H1 (cell line): Measurements from ENCODE around the gene ICOSLG. TPM values are rescaled to one million over a fixed set of nuclear protein-coding genes. Genes with fewer than 3 reads are reported as not detected.
"Not testable (repeated sequence)": the region's sequence is repeated elsewhere in the genome, so short reads cannot be mapped to it uniquely, and the experiment has no call there.

Source experiments
- CTCF ChIA-PET: fragments of 300-600 bp; sonication (Branson Sonifier 250); formaldehyde crosslinking; loops from one replicate; lab custom pipeline; 2021; ENCODE audit not compliant: partially characterized antibody; lab: Charles Lee
- POLR2A ChIA-PET: fragments of 300-600 bp; sonication (Branson Sonifier 250); formaldehyde crosslinking; loops from one replicate; lab custom pipeline; 2021; ENCODE audit warnings: inconsistent platforms; ENCODE audit not compliant: partially characterized antibody; lab: Charles Lee
- DNase-seq, 2 experiments: peaks; one replicate each; pipeline versions ENCODE4 v3.0.0 to v3.0.0-alpha.2; 2010 to 2022; ENCODE audit warnings: low spot score in 2 of 2, low read depth in 1 of 2, mixed read lengths in 1 of 2
- FAIRE-seq: peaks from 2 replicates; lab custom pipeline; 2011; peaks lifted over from hg19 to GRCh38; lab: Jason Lieb, UNC
- H2AFZ ChIP-seq: 2 replicates; pipeline ENCODE4 v1.8.1; 2012; ENCODE audit warnings: low read length, inconsistent platforms
- H2AK5ac ChIP-seq: 2 replicates; pipeline ENCODE4 v1.6.1; 2013; ENCODE audit warnings: low read depth, low read length
- H2BK120ac ChIP-seq: replicated peaks from 2 replicates; pipeline ENCODE3; 2013; ENCODE audit warnings: low read depth, low read length, inconsistent platforms
- H2BK12ac ChIP-seq: 2 replicates; pipeline ENCODE4 v1.6.1; 2013; ENCODE audit warnings: low read depth, low read length
- H2BK15ac ChIP-seq: 2 replicates; pipeline ENCODE4 v1.6.1; 2013; ENCODE audit warnings: low read length
- H2BK20ac ChIP-seq: 2 replicates; pipeline ENCODE4 v1.6.1; 2013; ENCODE audit warnings: low read length
- H2BK5ac ChIP-seq: 2 replicates; pipeline ENCODE4 v1.6.1; 2013; ENCODE audit warnings: low read depth, low read length
- H3K14ac ChIP-seq: 2 replicates; pipeline ENCODE4 v1.6.1; 2013; ENCODE audit warnings: inconsistent platforms; ENCODE audit not compliant: insufficient read length
- H3K18ac ChIP-seq: 2 replicates; pipeline ENCODE4 v1.6.1; 2013; ENCODE audit warnings: low read length; ENCODE audit errors: extremely low read depth
- H3K23ac ChIP-seq: 2 replicates; pipeline ENCODE4 v1.6.1; 2013; ENCODE audit warnings: inconsistent platforms; ENCODE audit not compliant: insufficient read length
- H3K23me2 ChIP-seq: 2 replicates; pipeline ENCODE4 v1.6.1; 2013; ENCODE audit warnings: low read depth, low read length
- H3K27ac ChIP-seq: 2 replicates; pipeline ENCODE4 v1.6.1; 2011; ENCODE audit warnings: low read depth, low read length, inconsistent platforms
- H3K27me3 ChIP-seq, 4 experiments: replicated peaks in 1 of 4; 1 replicate in 1 of 4; 2 replicates in 3 of 4; pipeline versions ENCODE4 v1.6.1 to v1.8.1; 2011 to 2013; ENCODE audit warnings: low read length in 3 of 4, mild to moderate bottlenecking in 3 of 4, inconsistent platforms in 2 of 4, mixed read lengths in 2 of 4, moderate library complexity in 1 of 4; ENCODE audit not compliant: control insufficient read depth in 3 of 4, insufficient read depth in 3 of 4; ENCODE audit errors: extremely low read depth in 1 of 4
- H3K36me3 ChIP-seq, 4 experiments: 2 replicates each; pipeline versions ENCODE4 v1.6.1 to v1.8.1; 2011 to 2013; ENCODE audit warnings: mild to moderate bottlenecking in 4 of 4, low read length in 3 of 4, moderate library complexity in 2 of 4, control low read depth in 1 of 4, inconsistent platforms in 1 of 4; ENCODE audit not compliant: insufficient read depth in 4 of 4, control insufficient read depth in 2 of 4
- H3K4ac ChIP-seq: replicated peaks from 2 replicates; pipeline ENCODE3; 2013; ENCODE audit warnings: low read length, low read depth, mixed read lengths, inconsistent platforms; ENCODE audit not compliant: insufficient read length
- H3K4me1 ChIP-seq, 4 experiments: replicated peaks in 1 of 4; 1 replicate in 1 of 4; 2 replicates in 3 of 4; pipeline versions ENCODE4 v1.6.1 to v1.8.1; 2011 to 2013; ENCODE audit warnings: low read length in 3 of 4, inconsistent platforms in 2 of 4, mixed read lengths in 1 of 4; ENCODE audit not compliant: insufficient read depth in 4 of 4, control insufficient read depth in 3 of 4
- H3K4me2 ChIP-seq, 2 experiments: 2 replicates each; pipeline versions ENCODE4 v1.6.1 to v1.8.1; 2011 to 2013; ENCODE audit warnings: low read depth in 2 of 2, low read length in 2 of 2, control low read depth in 1 of 2, inconsistent platforms in 1 of 2, mild to moderate bottlenecking in 1 of 2; ENCODE audit not compliant: insufficient read depth in 1 of 2
- H3K4me3 ChIP-seq, 4 experiments: fragments of 200-600, 300-600 bp in 1 of 4; sonication (generic), shearing (Covaris generic), sonication (Bioruptor Twin) in 1 of 4; 2 replicates each; pipeline versions ENCODE4 v1.5.1 to v1.8.1; 2011 to 2016; ENCODE audit warnings: low read length in 4 of 4, low read depth in 3 of 4, control low read depth in 2 of 4, inconsistent platforms in 2 of 4, mild to moderate bottlenecking in 2 of 4, mixed read lengths in 1 of 4, moderate library complexity in 1 of 4; ENCODE audit not compliant: insufficient read depth in 2 of 4; ENCODE audit errors: extremely low read depth in 1 of 4
- H3K56ac ChIP-seq: replicated peaks from 2 replicates; pipeline ENCODE3; 2013; ENCODE audit warnings: low read depth, mild to moderate bottlenecking, mixed read lengths, low read length, inconsistent platforms; ENCODE audit not compliant: insufficient read length
- H3K79me1 ChIP-seq: 2 replicates; pipeline ENCODE4 v1.6.1; 2013; ENCODE audit warnings: low read depth, low read length, control low read depth
- H3K79me2 ChIP-seq, 2 experiments: 2 replicates each; pipeline versions ENCODE4 v1.6.1 to v1.8.1; 2012 to 2013; ENCODE audit warnings: low read length in 2 of 2, mild to moderate bottlenecking in 2 of 2, inconsistent platforms in 1 of 2; ENCODE audit not compliant: insufficient read depth in 2 of 2, control insufficient read depth in 1 of 2
- H3K9ac ChIP-seq, 4 experiments: replicated peaks in 1 of 4; 1 replicate in 1 of 4; 2 replicates in 3 of 4; pipeline versions ENCODE4 v1.6.1 to v1.8.1; 2011 to 2013; ENCODE audit warnings: low read depth in 3 of 4, low read length in 3 of 4, control low read depth in 2 of 4, mild to moderate bottlenecking in 2 of 4, moderate library complexity in 2 of 4, inconsistent platforms in 1 of 4; ENCODE audit errors: extremely low read depth in 1 of 4
- H3K9me3 ChIP-seq, 2 experiments: 2 replicates each; pipeline versions ENCODE4 v1.6.1 to v1.8.1; 2012 to 2013; ENCODE audit warnings: mild to moderate bottlenecking in 2 of 2, moderate library complexity in 2 of 2, control low read depth in 1 of 2, inconsistent platforms in 1 of 2, low read depth in 1 of 2, low read length in 1 of 2, mixed read lengths in 1 of 2; ENCODE audit not compliant: insufficient read depth in 2 of 2
- H4K20me1 ChIP-seq, 2 experiments: replicated peaks in 1 of 2; 2 replicates each; pipeline versions ENCODE3 to v1.8.1; 2011 to 2013; ENCODE audit warnings: inconsistent platforms in 2 of 2, low read length in 2 of 2, mild to moderate bottlenecking in 1 of 2; ENCODE audit not compliant: insufficient read depth in 2 of 2, control insufficient read depth in 1 of 2
- H4K5ac ChIP-seq: 2 replicates; pipeline ENCODE4 v1.6.1; 2013; ENCODE audit warnings: low read length, low read depth, mixed read lengths, inconsistent platforms; ENCODE audit not compliant: insufficient read length
- H4K8ac ChIP-seq: 2 replicates; pipeline ENCODE4 v1.8.0; 2013; ENCODE audit warnings: mild to moderate bottlenecking, moderate library complexity, low read length, inconsistent platforms; ENCODE audit not compliant: insufficient read depth; ENCODE audit errors: extremely low read depth
- H4K91ac ChIP-seq: replicated peaks from 2 replicates; pipeline ENCODE3; 2013; ENCODE audit warnings: low read length, mixed read lengths, inconsistent platforms; ENCODE audit not compliant: insufficient read length
- WGBS, 2 experiments: shearing (Covaris generic) in 1 of 2; methylation state at CpG; one replicate each; pipeline versions ENCODE4 v1.1.6 to v1.1.7; 2013 to 2015; ENCODE audit warnings: low lambda C conversion rate in 2 of 2, mixed read lengths in 2 of 2, inconsistent platforms in 1 of 2, low coverage in 1 of 2, missing lambda C conversion rate in 1 of 2; ENCODE audit not compliant: insufficient replicate concordance in 2 of 2, insufficient coverage in 1 of 2, insufficient read length in 1 of 2; ENCODE audit errors: extremely low coverage in 1 of 2, missing lambda C conversion rate in 1 of 2; 5-methylcytosine and 5-hydroxymethylcytosine counted together
- polyA plus RNA-seq, 7 experiments: library from polyadenylated mRNA; depleted of rRNA in 3 of 7; stranded (reverse) in 5 of 7; unstranded in 2 of 7; fragments of >200 nt in 5 of 7; fragments of 200-250 nt in 2 of 7; gene quantifications; 1 replicate in 5 of 7; 2 replicates in 1 of 7; 4 replicates in 1 of 7; pipeline versions ENCODE4 v1.2.1 to v1.2.3, GENCODE V29; 2011 to 2013; ENCODE audit warnings: missing spikeins in 2 of 7, mixed read lengths in 2 of 7
- total RNA-seq: library from RNA; stranded (reverse); fragmentation: NEBNext Ultra II Directional; extraction: Animal tissue kit (Norgen Biotek cat#: 25700); gene quantifications from 2 replicates; pipeline ENCODE4 v1.2.1, GENCODE V29; 2021

The ICOSLG gene
- total and polyA plus RNA-seq, 2 of the 8 experiments (the other 6 are each of a cell fraction or from before 2014, with no cell fraction given): 2.3 to 5.5 TPM

GRCh38 chr21:44199997-44200396 is 40.7 kb downstream of the ICOSLG start:
- not testable (repeated sequence) for H3K18ac ChIP-seq, H2AK5ac ChIP-seq, H3K9me3 ChIP-seq, H2AFZ ChIP-seq, H3K9ac ChIP-seq, H4K20me1 ChIP-seq, H2BK12ac ChIP-seq, H3K4ac ChIP-seq, H3K14ac ChIP-seq, H3K27ac ChIP-seq, H4K5ac ChIP-seq, H2BK120ac ChIP-seq, H2BK15ac ChIP-seq, H2BK20ac ChIP-seq, DNase-seq, FAIRE-seq, H3K23me2 ChIP-seq, H3K79me2 ChIP-seq, H3K36me3 ChIP-seq, H3K56ac ChIP-seq, H3K4me2 ChIP-seq, H3K27me3 ChIP-seq, H2BK5ac ChIP-seq, H3K4me3 ChIP-seq, H4K8ac ChIP-seq, H3K23ac ChIP-seq, H4K91ac ChIP-seq, H3K79me1 ChIP-seq, H3K4me1 ChIP-seq
- POLR2A ChIA-PET: interaction anchor here (0.9 kb wide), 1 partner anchor 291 kb away, joined by 3 read pairs; no protein-coding TSS in a partner anchor
- 96% methylated on average over 11 of the region's 11 CpGs; no CpG with 5 or more reads in 1 of the 2 experiments for WGBS, 2 experiments
- CTCF ChIA-PET: interaction anchor here (0.6 kb wide), 1 partner anchor 859 kb away, joined by 3 read pairs; no protein-coding TSS in a partner anchor
